RPMI7951 (cell line): ENCODE measurements around the gene CDK5RAP1. TPM values are rescaled to one million over a fixed set of nuclear protein-coding genes. Genes with fewer than 3 reads are reported as not detected.
"Not testable (repeated sequence)": the region's sequence is repeated elsewhere in the genome, so short reads cannot be mapped to it uniquely, and the experiment has no call there.

Source experiments
- DNase-seq: peaks from one replicate; pipeline ENCODE4 v3.0.0-alpha.2; 2012; ENCODE audit warnings: low read depth
- total RNA-seq: library from RNA; depleted of rRNA; stranded (reverse); fragments of >200 nt; shearing (Covaris generic); gene quantifications from 2 replicates; pipeline ENCODE4 v1.2.3, GENCODE V29; 2014; rRNA removed

The CDK5RAP1 gene, protein sequence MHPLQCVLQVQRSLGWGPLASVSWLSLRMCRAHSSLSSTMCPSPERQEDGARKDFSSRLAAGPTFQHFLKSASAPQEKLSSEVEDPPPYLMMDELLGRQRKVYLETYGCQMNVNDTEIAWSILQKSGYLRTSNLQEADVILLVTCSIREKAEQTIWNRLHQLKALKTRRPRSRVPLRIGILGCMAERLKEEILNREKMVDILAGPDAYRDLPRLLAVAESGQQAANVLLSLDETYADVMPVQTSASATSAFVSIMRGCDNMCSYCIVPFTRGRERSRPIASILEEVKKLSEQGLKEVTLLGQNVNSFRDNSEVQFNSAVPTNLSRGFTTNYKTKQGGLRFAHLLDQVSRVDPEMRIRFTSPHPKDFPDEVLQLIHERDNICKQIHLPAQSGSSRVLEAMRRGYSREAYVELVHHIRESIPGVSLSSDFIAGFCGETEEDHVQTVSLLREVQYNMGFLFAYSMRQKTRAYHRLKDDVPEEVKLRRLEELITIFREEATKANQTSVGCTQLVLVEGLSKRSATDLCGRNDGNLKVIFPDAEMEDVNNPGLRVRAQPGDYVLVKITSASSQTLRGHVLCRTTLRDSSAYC
- 26.7 and 29.0 TPM in 2 replicates for total RNA-seq

DNA sequence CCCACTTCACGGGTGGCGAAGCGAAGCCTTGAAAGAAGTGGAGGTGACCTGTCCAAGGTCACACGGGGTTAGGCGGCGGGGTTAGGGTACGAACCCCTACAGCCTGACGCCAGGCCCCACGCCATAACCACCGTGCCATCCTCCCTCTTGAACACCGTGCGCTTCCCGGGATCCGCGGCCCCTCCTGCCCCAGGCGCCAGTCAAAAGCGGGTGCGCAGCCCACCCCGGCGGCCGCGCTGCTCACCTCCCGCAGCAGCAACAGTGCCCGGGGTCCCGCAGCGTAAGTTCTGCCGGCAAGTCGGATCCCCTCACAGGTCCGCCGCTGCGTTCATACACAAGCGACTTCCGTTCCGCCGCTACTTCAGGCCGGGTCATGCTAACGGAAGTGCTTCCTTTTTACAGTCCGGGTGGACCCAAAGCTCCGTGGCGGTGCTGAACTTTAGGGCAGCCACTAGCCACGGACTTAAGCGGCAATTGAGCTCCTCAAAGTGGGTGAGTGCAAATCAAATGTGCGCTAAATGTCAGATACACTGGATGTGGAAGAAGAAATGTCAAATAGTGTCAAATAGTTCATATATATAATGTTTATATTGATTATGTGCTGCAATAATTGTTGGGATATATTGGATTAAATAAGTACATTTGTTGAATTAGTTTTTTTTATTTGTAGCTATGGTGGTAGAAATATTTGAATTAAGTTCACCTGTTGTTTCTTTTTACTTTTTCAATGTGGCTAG lies at the start of gene CDK5RAP1:
CDK5RAP1 (minus strand) TSS at position 336 of the 737 bp plus-strand sequence. CDS start 4,455 bp downstream, outside the sequence.
- peak; percentile 93 for DNase-seq

DNA sequence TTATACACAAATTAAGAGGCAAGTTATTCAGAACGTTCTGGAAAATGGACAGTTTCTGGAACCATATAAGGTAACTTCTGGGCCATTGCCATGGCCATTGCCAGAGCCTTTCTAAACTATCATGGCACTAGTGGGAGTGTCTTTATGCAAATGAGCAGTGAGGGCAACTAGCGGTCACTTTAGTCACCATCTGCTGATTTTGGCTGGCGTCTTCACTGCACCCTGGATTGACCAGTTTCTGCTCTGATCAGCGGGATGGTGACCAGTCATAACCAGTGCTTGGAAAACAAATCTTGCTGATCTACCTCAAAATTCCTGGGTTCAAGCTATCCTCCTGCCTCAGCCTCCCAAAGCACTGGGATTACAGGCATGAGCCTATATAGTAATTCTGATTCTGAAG lies 49.5 kb upstream of the CDK5RAP1 start:
- DNase-seq = peak; percentile 81

DNA sequence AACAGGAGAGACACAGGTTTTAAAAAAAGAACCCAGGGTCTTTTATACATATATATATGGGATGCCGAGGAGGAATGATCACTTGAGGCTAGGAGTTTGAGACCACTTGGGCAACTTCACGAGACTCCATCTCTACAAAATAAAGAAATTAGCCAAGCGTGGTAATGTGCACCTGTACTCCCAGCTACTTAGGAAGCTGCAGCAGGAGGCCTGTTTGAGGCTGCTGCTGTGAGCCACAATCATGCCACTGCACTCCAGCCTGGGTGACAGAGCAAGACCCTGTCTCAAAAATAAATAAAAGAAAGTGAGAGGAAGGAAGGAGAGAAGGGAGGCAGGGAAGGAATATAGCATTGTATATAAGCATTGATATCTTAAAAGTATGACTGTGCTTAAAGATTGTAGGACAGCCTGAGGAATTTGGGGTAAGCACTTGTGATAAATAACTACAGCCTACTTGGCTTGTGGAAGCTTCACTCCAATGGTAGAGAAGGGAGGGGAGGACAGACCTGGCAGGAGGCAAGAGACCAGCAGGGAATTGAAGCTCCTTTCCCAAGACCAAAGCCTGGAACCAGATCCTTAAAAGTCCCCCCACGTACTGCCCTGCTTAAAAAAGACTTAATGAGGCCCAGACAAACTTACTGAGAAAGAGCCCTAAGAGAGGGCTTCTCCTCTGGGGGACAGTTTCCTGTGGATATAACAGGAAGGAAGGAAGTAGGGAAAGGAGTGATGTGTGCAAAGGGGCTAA lies 44.7 kb upstream of the CDK5RAP1 start:
- DNase-seq = no peak

DNA sequence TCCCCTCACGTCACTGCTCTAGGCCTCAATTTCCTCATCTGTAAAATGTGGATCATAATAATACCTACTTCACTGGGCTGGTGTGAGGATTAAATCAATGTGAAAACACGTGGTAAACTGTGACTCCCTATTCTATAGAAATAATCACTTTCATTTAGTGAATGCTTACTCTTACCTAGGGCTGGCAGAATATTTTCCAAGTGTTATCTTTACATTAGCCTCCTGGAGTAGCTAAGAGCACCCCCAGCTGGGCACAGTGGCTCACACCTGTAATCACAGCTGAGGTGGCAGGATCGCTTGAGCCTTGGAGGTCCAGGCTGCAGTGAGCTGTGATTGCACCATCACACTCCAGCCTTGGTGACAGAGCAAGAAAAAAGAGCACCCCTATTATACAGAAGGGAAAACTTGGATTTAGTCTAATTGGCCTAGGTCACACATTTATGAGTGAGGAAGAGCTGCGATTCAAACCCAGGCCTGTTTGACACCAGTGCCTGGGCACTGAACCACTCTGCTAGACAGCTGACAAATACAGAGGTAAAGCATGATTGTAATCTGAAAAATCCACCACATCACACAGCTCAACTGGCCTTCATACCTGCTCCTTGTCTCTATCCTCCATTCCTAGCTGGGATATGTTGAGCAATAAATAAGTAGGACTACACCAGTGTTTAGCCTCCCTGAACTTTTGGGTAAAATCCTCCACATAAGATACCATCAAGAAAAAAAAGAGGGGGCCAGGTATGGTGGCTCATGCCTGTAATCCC lies 43.7 kb upstream of the CDK5RAP1 start:
- peak; percentile 43 for DNase-seq

DNA sequence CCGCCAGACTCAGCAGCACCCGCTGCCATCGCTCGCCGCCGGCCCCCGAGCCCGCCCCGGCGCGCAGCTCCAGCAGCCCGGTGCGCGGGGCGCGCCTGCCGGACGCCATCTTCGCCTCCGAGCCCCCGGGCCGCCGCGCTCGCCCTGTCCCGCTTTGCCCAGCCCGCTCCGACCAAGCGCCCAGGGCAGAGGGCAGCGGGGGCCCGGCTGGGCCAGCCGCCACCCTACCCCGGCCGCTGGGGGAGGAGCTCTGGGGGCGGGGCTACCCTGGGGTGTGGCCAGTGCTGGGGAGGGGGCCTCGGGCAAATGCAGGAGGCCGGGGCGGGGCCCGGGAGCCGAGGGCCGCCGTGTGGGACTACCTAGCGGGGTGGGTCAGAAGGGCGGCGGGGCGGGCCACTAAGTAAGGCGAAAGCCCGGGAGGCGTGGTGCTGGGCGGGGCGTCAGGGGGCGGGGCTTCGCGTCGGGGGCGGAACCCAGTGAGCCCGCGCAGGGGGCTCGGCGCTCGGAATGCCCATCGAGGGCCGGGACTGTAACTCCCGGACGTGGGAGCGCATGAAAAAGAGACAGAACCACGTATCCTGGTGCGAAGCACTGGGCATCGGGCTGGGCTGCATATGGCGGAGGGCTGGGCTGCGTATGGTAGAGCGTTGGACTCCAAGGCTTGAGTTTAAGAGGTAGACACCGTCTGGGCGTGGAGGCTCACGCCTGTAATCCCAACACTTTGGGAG lies 42.4 kb upstream of the CDK5RAP1 start, which contains the start of gene SNTA1:
SNTA1 (minus strand) TSS at position 252 of the 728 bp plus-strand sequence; CDS start at position 109, 143 bp downstream.
- DNase-seq = peak; percentile 94

DNA sequence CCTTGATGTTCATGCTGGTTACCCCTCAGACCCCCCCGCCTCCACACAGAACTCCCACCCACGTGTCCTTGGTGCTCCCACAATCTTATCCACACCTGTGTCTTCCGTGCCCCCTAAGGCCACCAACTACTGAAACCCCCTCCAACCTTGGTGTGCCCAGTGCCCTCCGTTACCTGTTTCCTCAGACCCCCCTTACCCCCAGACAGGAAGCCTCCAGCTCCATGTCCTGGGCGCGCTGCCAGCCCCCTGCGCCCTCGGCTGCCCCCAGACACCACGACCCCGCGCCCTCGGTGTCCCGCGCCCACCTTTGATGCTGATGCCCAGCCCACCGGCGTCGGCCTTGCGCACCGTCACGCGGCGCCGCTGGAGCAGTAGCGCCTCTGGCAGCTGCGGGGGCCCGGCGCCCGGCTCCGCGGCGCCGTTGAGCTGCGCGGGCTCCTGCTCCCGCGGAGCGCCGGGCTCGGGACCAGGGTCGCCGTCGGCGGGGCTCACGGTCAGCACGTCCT lies 41.7 kb upstream of the CDK5RAP1 start:
- DNase-seq = no peak

DNA sequence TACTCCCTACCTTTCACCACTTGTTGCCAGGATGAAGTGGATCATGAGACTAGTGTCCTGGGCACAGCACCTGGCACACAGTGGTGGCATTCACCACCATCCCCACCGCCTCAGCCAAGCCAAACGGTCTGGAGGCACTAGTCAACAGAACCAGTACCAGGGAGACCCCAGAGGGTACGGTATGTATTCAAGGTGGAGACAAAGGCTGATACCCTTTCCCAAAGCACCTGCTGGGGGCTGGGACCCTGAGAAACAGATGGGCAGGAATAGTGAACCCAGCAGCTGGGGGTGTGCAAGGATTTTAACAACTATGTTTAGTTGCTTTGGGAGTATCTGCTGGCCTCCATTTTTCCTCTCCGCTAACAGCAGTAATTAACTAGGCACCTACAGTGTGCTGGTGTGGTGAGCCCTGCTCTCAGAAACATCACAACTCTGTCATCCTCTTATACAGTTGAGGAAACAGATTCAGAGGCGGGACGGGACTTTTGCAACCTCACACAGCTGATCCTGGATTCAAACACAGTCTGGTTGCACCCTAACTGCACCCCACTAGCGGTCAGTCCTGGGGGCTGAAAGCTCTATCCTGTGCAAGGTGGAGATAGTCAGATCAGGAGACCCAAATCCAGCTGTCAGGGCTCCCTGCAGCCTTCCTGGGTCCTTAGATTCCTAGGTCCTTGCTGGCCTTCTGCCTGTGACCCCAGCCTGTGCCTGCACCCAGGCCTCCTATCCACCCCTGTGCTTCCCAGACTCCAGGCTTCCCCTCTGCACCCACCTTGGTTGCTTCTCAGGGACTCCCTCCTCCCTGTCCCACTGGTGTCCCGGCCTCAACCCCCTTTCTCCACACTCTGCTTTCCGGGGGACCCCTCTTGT lies 41.1 kb upstream of the CDK5RAP1 start:
- no peak for DNase-seq

DNA sequence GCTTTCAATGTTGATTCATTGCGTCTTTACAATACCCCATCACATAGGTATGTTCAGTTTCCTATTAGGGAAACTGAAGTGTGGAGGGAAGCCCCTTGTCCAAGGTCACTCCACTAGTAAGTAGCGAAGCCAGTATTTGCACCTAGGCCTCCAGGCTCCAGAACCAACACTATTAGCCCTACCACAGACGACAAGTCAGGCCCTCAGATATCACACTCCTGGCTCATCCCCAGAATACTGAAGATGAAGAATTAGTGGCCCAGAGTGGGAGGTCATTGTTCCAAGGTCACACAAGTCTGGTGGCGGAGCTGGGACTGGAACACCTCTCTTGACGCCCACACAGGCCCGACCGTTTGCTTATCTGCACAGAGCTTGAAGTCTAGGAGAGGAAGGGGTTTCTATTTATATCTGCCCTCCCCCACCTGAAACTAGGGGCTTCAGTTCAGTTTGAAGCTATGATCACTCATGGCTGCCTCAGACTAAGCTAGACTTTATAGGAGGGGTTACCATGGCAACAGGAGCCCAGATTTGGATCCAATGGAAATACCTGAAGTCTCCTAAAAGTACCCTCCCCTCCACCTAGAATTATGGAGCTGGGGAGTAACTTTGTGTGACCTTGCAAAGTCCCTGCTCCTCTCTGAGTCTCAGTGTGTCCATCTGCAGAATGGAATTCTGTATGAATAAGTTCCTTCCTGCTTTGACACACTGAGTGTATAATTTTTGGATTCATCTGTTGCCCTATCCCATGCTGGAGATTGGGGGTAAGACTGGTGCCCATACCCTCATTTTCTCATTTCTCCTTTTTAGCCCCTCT lies 40.0 kb upstream of the CDK5RAP1 start:
- DNase-seq = no peak

DNA sequence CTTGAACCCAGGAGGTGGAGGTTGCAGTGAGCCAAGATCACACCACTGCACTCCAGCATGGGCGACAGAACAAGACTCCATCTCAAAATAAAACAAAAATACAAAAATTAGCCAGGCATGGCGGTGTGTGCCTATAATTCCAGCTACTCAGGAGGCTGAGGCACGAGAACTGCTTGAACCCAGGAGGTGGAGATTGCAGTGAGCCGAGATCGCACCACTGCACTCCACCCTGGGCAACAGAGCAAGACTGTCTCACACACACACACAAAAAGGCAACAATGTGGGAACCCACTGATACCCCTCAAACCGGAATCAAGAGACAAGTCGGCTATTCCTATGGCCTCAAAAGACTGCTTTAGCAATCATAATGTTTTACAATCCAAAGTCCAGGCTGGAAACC lies 39.2 kb upstream of the CDK5RAP1 start:
- not testable (repeated sequence) for DNase-seq

DNA sequence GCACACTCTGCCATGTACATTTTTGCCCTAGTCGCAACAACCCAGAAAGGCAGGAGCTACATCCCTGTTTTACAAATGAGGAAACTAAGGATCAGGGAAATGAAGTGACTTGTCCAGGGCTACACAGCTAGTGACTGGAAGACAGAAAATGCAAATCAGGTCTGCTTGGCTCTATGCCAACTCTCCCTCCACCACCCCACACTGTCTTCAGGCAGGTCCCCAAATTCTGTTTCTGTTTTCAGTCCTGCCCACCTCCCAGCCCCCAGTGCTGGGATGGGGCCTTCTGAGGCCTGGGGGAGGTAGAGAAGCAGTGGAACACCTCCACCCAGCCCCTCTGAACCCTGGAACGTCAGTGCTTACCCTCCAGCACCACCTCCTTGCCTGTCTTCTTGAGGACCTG lies 37.2 kb upstream of the CDK5RAP1 start:
- no peak for DNase-seq

DNA sequence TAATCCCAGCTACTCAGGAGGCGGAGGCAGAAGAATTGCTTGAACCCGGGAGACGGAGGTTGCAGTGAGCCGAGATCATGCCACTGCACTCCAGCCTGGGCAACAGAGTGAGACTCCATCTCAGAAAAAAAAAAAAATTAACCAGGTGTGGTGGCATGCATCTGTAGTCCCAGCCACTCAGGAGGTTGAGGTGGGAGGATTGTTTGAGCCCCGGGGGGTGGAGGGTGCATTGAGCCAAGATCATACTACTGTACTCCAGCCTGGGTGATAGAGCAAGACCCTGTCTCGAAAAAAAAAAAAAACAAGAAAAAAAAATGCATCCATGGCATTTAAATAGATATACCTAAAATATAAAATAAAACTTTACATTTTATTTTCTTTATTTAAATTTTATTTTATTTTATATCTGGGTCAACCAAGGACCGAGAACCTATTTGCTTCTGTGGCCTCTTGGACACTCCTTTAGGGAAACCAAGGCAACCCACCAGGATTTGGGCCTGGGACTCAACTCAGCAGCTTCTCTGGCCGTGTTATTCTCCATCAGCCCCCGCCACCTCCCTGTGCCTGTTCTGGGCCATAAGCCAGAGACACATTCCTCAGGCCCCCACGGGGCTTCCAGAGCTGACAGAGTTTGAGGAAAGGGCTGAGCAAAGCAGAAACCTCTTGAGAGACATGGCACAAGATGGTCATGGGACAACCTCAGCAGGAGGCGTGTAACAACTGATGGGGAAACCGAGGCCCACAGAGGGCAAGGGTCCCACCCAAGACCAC lies 36.0 kb upstream of the CDK5RAP1 start:
- no peak for DNase-seq

DNA sequence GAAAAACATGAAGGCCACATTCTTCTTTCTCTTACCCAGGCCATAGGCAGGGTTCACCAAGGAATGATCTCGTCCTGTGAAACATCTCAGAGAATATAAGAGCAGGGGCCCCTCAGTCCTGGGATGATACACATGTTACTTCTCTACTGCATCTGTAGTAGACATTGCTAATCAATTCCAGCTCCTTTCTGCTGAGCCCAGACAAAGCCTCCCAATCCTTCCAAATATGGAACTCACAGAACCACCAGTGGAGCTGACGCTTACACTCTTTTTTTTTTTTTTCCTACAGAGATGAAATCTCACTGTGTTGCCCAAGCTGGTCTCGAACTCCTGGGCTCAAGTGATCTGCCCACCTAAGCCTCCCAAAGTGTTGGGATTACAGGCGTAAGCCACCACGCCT lies 33.1 kb upstream of the CDK5RAP1 start:
- DNase-seq = no peak

DNA sequence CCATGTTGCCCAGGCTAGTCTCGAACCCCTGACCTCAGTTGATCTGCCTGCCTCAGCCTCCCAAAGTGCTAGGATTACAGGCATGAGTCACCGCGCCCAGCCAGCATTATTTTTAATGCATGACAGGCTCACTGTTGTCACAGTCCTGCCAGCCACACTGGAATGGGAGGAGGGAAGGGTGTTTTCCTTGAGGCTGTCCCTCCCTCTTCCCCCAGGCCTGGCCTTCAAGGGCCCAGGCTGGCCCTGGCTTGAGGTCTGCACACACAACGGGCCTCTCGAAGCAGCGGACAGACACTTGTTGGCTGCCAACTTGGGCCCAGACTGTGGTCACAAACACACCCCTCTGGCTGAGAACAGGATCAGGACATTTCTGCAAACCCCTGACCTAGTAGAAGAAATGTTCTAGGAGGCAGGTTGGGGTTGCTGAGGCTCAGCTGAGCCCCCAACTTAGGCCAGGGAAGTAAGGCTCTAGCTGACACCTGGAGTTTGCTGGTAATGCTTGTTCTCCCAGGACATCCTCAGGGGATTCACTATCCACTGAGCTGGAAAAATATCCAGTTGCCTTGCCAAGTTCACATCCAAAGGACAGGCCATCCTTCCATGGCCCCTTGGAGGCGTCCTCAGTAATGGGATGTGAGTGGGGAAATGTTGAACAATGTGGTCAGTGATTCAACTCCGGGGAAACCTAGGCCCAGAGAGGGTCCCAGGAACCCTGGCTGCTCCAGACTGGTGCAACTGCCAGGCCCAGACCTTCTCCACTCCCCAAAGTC lies 32.3 kb upstream of the CDK5RAP1 start:
- peak; percentile 82 for DNase-seq

DNA sequence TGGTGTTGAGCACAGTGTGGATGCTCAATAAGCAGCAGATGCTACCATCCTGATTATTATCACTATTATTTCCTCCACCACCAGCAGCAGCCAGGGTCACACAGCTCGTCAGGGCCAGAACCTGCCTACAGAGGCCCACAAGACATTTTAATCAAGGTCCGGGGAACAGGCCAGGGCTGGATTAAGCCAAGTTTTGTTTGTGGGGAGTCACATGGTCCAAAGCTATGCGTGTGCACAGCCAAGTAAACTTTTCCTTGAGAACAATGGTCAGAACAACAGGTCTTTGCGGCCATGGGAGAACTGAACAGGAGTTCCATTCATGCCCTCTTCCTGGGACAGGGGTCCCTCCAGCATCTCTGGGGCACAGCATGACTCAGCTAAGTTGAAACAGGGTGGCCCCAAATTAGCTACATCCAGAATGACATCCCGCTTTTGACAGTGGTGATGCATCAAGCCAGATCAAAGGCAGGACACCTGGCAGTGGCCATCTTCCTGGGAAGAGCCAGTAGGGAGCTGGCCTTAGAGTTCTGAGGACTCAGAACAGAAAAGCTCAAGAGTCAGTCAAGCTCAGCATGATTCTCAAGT lies 30.6 kb upstream of the CDK5RAP1 start:
- DNase-seq = no peak

DNA sequence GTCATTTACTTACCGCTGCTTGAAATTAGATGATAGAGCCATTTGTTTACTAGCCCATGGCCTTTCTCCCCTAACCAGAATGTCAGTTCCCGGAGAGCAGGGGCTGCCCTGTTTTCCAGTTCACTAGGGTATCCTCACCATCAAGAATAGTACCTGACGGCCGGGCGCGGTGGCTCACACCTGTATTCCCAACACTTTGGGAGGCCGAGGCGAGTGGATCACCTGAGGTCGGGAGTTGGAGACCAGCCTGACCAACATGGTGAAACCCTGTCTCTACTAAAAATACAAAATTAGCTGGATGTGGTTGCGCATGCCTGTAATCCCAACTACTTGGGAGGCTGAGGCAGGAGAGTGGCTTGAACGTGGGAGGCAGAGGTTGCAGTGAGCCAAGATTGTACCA lies 22.6 kb upstream of the CDK5RAP1 start:
- DNase-seq = not testable (repeated sequence)

DNA sequence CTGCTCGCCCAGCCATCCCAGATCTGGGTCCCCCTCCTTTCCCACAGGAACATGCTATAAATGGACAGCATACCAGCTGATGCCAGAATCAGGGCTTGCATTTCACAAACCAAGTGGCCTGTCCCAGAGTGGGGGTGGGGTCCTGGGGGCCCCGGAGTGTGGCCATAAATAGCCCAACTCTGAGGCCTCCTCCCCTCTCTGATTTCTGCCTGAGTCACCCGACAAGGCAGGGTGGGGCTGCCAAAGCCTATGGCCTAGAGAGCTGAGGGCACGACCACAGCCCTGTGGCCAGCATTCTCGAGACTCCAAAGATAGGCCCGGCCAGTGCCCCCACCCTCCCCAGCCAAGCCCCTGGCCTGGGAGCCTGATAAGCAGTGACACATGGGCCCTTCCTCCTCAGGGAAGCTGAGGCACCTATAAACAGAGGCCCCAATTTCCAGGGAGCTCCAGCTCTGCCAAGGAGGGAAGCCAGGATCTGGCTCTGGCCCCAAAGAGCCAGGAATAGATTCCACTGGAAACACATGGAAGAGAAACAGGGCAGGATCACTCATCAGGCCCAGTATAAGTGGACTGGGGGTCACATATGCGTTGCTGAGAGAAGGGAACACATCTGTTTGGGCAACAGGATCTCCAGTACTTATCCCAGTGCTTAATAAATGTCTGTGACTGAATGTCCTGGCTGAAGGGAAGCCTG lies 22.0 kb upstream of the CDK5RAP1 start:
- DNase-seq = peak; percentile 97
